Gastroesophageal sphincter (tissue), 4 donors: ENCODE results near the gene GAP43. TPM values are rescaled to one million over a fixed set of nuclear protein-coding genes. Genes with fewer than 3 reads are reported as not detected.

Source experiments
- ATAC-seq: fragments of 150-250 bp; one replicate; pipeline ENCODE4 v1.9.1; 2016; ENCODE audit warnings: mild to moderate bottlenecking, moderate library complexity
- H3K27ac ChIP-seq, 4 donors: fragments of 200-600 bp; sonication (generic) in 3 of 4; 1 replicate in 3 of 4; 2 replicates in 1 of 4; pipeline ENCODE4 v1.5.1; 2016 to 2019
- H3K27me3 ChIP-seq: fragments of 200-600 bp; sonication (generic); one replicate; pipeline ENCODE4 v1.5.1; 2019
- H3K36me3 ChIP-seq, 2 donors: fragments of 200-600 bp; sonication (generic); one replicate each; pipeline ENCODE4 v1.5.1; 2019; ENCODE audit warnings: control low read depth in 1 of 2
- H3K4me1 ChIP-seq, 3 donors: fragments of 200-600 bp; sonication (generic); 1 replicate in 2 of 3; 2 replicates in 1 of 3; pipeline ENCODE4 v1.5.1; 2016 to 2019; ENCODE audit warnings: control low read depth in 2 of 3
- H3K4me3 ChIP-seq, 2 donors: fragments of 200-600 bp; sonication (generic); one replicate each; pipeline ENCODE4 v1.5.1; 2019; ENCODE audit warnings: mild to moderate bottlenecking in 1 of 2, moderate library complexity in 1 of 2
- H3K9me3 ChIP-seq, 3 donors: fragments of 200-600 bp; sonication (generic); one replicate each; pipeline ENCODE4 v1.5.1; 2017 to 2019; ENCODE audit warnings: control low read depth in 2 of 3
- CTCF ChIP-seq, 4 experiments: fragments of 200-600 bp in 2 of 4; fragments of 450-650 bp in 2 of 4; sonication (generic) in 1 of 4; IDR thresholded peaks; one replicate each; pipeline ENCODE4 v1.5.1; 2017 to 2019; ENCODE audit warnings: antibody characterized with exemption in 4 of 4, mild to moderate bottlenecking in 2 of 4, moderate library complexity in 2 of 4
- EP300 ChIP-seq: sonication (generic); formaldehyde crosslinking; IDR thresholded peaks from one replicate; pipeline ENCODE4 v1.6.1; 2017; ENCODE audit warnings: antibody characterized with exemption, mild to moderate bottlenecking
- POLR2A ChIP-seq, 2 donors: fragments of 450-650 bp; IDR thresholded peaks; one replicate each; pipeline ENCODE4 v1.6.1; 2017; ENCODE audit warnings: antibody characterized with exemption in 2 of 2, mild to moderate bottlenecking in 2 of 2, moderate library complexity in 1 of 2
- POLR2AphosphoS5 ChIP-seq: sonication (generic); formaldehyde crosslinking; IDR thresholded peaks from one replicate; pipeline ENCODE4 v1.6.1; 2017; ENCODE audit warnings: antibody characterized with exemption
- WGBS, 2 donors: methylation state at CpG; one replicate each; pipeline ENCODE4 v1.1.5; 2018; ENCODE audit warnings: low coverage in 1 of 2; 5-methylcytosine and 5-hydroxymethylcytosine counted together
- total RNA-seq, 4 donors: library from RNA; depleted of rRNA; stranded (reverse); fragments of >200 nt; gene quantifications; one replicate each; pipeline ENCODE4 v1.1.0, GENCODE V29; 2016

The GAP43 gene
- total RNA-seq, 4 donors from 2014 or later, result 0.47 to 2.7 (median 1.6) TPM

DNA sequence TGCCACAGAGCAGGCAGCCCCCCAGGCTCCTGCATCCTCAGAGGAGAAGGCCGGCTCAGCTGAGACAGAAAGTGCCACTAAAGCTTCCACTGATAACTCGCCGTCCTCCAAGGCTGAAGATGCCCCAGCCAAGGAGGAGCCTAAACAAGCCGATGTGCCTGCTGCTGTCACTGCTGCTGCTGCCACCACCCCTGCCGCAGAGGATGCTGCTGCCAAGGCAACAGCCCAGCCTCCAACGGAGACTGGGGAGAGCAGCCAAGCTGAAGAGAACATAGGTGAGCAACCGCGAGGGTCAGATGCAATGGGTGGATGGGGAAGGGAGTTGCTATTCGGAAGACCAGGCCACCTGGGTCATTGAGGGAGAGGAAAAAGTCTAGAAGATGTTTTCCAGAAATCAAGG is 53.0 kb downstream of the GAP43 start:
- Histone ChIP-seq H3K4me1 (no peaks in the 10 kb centered on the region), H3K36me3 (no peaks in the 10 kb centered on the region), H3K4me3 (no peak overlapping the region), H3K9me3 (no peaks in the 10 kb centered on the region), H3K27ac (no peak overlapping the region), H3K27me3 (no peaks in the 10 kb centered on the region)
- no peak for TF ChIP-seq POLR2A (IDR thresholded peaks at IDR 0.05)
- TF ChIP-seq CTCF (IDR thresholded peaks at IDR 0.05), result no peak
- no peak for TF ChIP-seq EP300
- no peak for TF ChIP-seq POLR2AphosphoS5
- ATAC-seq, result no peak
- WGBS, 2 donors, result 80% methylated on average over 1 of the region's 9 CpGs; no CpG with 5 or more reads in 1 of the 2 donors

DNA sequence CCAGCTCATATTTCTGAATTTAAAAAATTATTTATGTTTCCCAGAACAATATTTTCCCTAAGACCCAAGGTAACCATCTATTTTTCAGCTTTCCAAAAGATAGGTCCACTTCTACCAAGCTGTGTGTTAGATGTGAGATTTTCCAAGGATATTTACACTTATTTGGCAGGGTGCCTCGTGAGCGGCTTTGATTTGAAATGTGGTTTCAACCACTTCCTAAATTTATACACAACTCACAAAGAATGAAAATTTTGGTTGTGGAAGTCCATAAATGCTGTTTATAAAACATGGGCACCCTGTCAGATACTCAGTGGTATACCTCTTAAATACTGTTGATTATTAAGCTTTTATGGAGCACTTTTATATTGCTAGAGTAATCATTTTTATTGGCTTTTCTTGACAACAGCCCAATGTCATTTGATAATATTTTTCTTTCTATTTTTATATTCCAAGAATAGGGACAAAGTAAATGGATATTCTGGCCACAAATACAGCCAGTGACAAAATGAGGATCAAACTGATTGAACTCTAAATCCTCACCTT is 57.6 kb downstream of the GAP43 start:
- H3K9me3 ChIP-seq, result no peaks in the 10 kb centered on the region
- no peak overlapping the region for H3K4me3 ChIP-seq
- H3K27ac ChIP-seq, result no peak overlapping the region
- H3K36me3 ChIP-seq, result no peaks in the 10 kb centered on the region
- no peaks in the 10 kb centered on the region for H3K4me1 ChIP-seq
- no peaks in the 10 kb centered on the region for H3K27me3 ChIP-seq
- WGBS, 2 donors, result 19 to 60% methylated on average over 2 of the region's 2 CpGs
- TF ChIP-seq CTCF (IDR thresholded peaks at IDR 0.05) (no peak), POLR2AphosphoS5 (no peak), POLR2A (IDR thresholded peaks at IDR 0.05) (no peak), EP300 (no peak)
- no peak for ATAC-seq

GRCh38 chr3:115681736-115682135 is 58.4 kb downstream of the GAP43 start:
- no peak for ATAC-seq
- Histone ChIP-seq H3K4me1 (no peaks in the 10 kb centered on the region), H3K9me3 (no peaks in the 10 kb centered on the region), H3K4me3 (no peak overlapping the region), H3K27ac (no peak overlapping the region), H3K27me3 (no peaks in the 10 kb centered on the region), H3K36me3 (no peaks in the 10 kb centered on the region)
- no peak for TF ChIP-seq POLR2AphosphoS5
- TF ChIP-seq POLR2A (IDR thresholded peaks at IDR 0.05), result no peak
- no peak for TF ChIP-seq CTCF (IDR thresholded peaks at IDR 0.05)
- no peak for TF ChIP-seq EP300

- WGBS, 2 donors, result 71 to 90% methylated on average over 1 of the region's 1 CpG
- TF ChIP-seq EP300, result no peak
- no peak for TF ChIP-seq CTCF (IDR thresholded peaks at IDR 0.05)
- TF ChIP-seq POLR2AphosphoS5, result no peak
- TF ChIP-seq POLR2A (IDR thresholded peaks at IDR 0.05), result no peak
- Histone ChIP-seq H3K4me3 (no peak overlapping the region), H3K36me3 (no peaks in the 10 kb centered on the region), H3K9me3 (no peaks in the 10 kb centered on the region), H3K27me3 (no peaks in the 10 kb centered on the region), H3K27ac (no peak overlapping the region), H3K4me1 (no peaks in the 10 kb centered on the region)
- no peak for ATAC-seq
Observed at GRCh38 chr3:115683305-115683704, 60.0 kb downstream of the GAP43 start.

- Histone ChIP-seq H3K27ac (no peak overlapping the region), H3K9me3 (no peaks in the 10 kb centered on the region), H3K36me3 (no peaks in the 10 kb centered on the region), H3K4me3 (no peak overlapping the region), H3K4me1 (no peaks in the 10 kb centered on the region), H3K27me3 (no peaks in the 10 kb centered on the region)
- no peak for ATAC-seq
- 78 to 92% methylated on average over 3 of the region's 3 CpGs for WGBS, 2 donors
- TF ChIP-seq POLR2AphosphoS5 (no peak), POLR2A (IDR thresholded peaks at IDR 0.05) (no peak), EP300 (no peak), CTCF (IDR thresholded peaks at IDR 0.05) (no peak)
Observed at GRCh38 chr3:115683773-115684172, 60.5 kb downstream of the GAP43 start.
